Gastroesophageal sphincter (tissue), 4 donors: ENCODE results near the gene MTR. TPM values are rescaled to one million over a fixed set of nuclear protein-coding genes. Genes with fewer than 3 reads are reported as not detected.
A peak's percentile ranks its signal among the peaks of the same experiment; 100 is the strongest.

Experiments
- ATAC-seq: fragments of 150-250 bp; one replicate; pipeline ENCODE4 v1.9.1; 2016; ENCODE audit warnings: mild to moderate bottlenecking, moderate library complexity
- H3K27ac ChIP-seq, 4 donors: fragments of 200-600 bp; sonication (generic) in 3 of 4; 1 replicate in 3 of 4; 2 replicates in 1 of 4; pipeline ENCODE4 v1.5.1; 2016 to 2019
- H3K27me3 ChIP-seq: fragments of 200-600 bp; sonication (generic); one replicate; pipeline ENCODE4 v1.5.1; 2019
- H3K36me3 ChIP-seq, 2 donors: fragments of 200-600 bp; sonication (generic); one replicate each; pipeline ENCODE4 v1.5.1; 2019; ENCODE audit warnings: control low read depth in 1 of 2
- H3K4me1 ChIP-seq, 3 donors: fragments of 200-600 bp; sonication (generic); 1 replicate in 2 of 3; 2 replicates in 1 of 3; pipeline ENCODE4 v1.5.1; 2016 to 2019; ENCODE audit warnings: control low read depth in 2 of 3
- H3K4me3 ChIP-seq, 2 donors: fragments of 200-600 bp; sonication (generic); one replicate each; pipeline ENCODE4 v1.5.1; 2019; ENCODE audit warnings: mild to moderate bottlenecking in 1 of 2, moderate library complexity in 1 of 2
- H3K9me3 ChIP-seq, 3 donors: fragments of 200-600 bp; sonication (generic); one replicate each; pipeline ENCODE4 v1.5.1; 2017 to 2019; ENCODE audit warnings: control low read depth in 2 of 3
- EP300 ChIP-seq: sonication (generic); formaldehyde crosslinking; IDR thresholded peaks from one replicate; pipeline ENCODE4 v1.6.1; 2017; ENCODE audit warnings: antibody characterized with exemption, mild to moderate bottlenecking
- POLR2A ChIP-seq, 2 donors: fragments of 450-650 bp; IDR thresholded peaks; one replicate each; pipeline ENCODE4 v1.6.1; 2017; ENCODE audit warnings: antibody characterized with exemption in 2 of 2, mild to moderate bottlenecking in 2 of 2, moderate library complexity in 1 of 2
- POLR2AphosphoS5 ChIP-seq: sonication (generic); formaldehyde crosslinking; IDR thresholded peaks from one replicate; pipeline ENCODE4 v1.6.1; 2017; ENCODE audit warnings: antibody characterized with exemption
- WGBS, 2 donors: methylation state at CpG; one replicate each; pipeline ENCODE4 v1.1.5; 2018; ENCODE audit warnings: low coverage in 1 of 2; 5-methylcytosine and 5-hydroxymethylcytosine counted together
- total RNA-seq, 4 donors: library from RNA; depleted of rRNA; stranded (reverse); fragments of >200 nt; gene quantifications; one replicate each; pipeline ENCODE4 v1.1.0, GENCODE V29; 2016
- TF ChIP-seq, protein P1 (sequence below), 4 experiments: fragments of 200-600 bp in 2 of 4; fragments of 450-650 bp in 2 of 4; sonication (generic) in 1 of 4; IDR thresholded peaks; one replicate each; pipeline ENCODE4 v1.5.1; 2017 to 2019; ENCODE audit warnings: antibody characterized with exemption in 4 of 4, mild to moderate bottlenecking in 2 of 4, moderate library complexity in 2 of 4

The MTR gene
- total RNA-seq, 4 donors from 2014 or later = 34.6 to 50.3 (median 38.9) TPM

DNA sequence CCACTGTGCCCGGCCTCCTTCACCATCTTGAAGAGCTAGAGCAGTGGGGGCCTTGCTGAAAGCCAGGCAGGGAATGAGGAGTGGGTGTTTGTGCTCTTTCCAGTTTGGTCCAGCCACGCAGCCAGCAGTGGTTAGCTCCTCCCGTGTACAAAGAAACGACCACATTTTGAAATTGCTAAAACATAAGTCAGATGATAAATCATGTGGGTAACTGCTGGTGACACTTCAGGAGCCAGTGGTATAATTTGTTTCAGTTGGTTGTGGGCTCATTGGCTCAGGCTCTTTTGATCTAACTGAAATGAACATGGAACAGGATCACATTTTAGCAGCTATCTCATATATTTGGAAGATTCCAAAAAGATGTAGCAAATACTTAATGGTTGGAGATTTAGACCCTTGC is 87.6 kb downstream of the MTR start:
- 80% methylated on average over 1 to 2 of the region's 4 CpGs for whole genome bisulfite sequencing, 2 donors
- TF ChIP-seq POLR2A (IDR thresholded peaks at IDR 0.05) (no peak), EP300 (no peak), POLR2AphosphoS5 (no peak)
- TF ChIP-seq, protein P1, sequence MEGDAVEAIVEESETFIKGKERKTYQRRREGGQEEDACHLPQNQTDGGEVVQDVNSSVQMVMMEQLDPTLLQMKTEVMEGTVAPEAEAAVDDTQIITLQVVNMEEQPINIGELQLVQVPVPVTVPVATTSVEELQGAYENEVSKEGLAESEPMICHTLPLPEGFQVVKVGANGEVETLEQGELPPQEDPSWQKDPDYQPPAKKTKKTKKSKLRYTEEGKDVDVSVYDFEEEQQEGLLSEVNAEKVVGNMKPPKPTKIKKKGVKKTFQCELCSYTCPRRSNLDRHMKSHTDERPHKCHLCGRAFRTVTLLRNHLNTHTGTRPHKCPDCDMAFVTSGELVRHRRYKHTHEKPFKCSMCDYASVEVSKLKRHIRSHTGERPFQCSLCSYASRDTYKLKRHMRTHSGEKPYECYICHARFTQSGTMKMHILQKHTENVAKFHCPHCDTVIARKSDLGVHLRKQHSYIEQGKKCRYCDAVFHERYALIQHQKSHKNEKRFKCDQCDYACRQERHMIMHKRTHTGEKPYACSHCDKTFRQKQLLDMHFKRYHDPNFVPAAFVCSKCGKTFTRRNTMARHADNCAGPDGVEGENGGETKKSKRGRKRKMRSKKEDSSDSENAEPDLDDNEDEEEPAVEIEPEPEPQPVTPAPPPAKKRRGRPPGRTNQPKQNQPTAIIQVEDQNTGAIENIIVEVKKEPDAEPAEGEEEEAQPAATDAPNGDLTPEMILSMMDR (IDR thresholded peaks at IDR 0.05) = no peak
- Histone ChIP-seq H3K27me3 (no peaks in the 10 kb centered on the region), H3K36me3 (peaks cover 0 to 85% of the 10 kb centered on the region in 2 donors), H3K27ac (no peak overlapping the region), H3K4me3 (no peak overlapping the region), H3K4me1 (peaks cover 0 to 6% (median 0%) of the 10 kb centered on the region in 3 donors), H3K9me3 (no peaks in the 10 kb centered on the region)
- no peak for ATAC-seq

DNA sequence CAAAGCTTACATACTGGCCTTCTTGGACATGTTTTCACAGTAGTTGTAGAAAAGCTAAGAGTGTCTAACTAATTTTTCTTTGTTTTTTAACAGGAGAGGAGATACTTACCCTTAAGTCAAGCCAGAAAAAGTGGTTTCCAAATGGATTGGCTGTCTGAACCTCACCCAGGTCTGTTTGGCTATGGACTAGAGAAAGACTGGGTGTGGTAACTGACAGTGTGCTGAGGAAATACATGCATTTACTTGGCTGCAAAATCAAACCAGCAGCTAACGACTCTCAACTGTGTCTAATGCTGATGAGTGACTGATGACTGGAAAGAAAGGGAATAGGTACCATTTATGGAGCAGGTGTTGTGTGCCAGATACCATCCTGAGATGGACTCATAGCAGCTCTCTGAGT is 91.1 kb downstream of the MTR start:
- no peak for ATAC-seq
- Histone ChIP-seq H3K27me3 (no peaks in the 10 kb centered on the region), H3K36me3 (peaks cover 0 to 68% of the 10 kb centered on the region in 2 donors), H3K9me3 (no peaks in the 10 kb centered on the region), H3K27ac (peak overlapping the region in 1 of 4 donors; percentile 22), H3K4me3 (no peak overlapping the region), H3K4me1 (peaks cover 0 to 41% (median 4%) of the 10 kb centered on the region in 3 donors)
- TF ChIP-seq, protein P1 (IDR thresholded peaks at IDR 0.05) = no peak
- TF ChIP-seq EP300 (no peak), POLR2AphosphoS5 (no peak), POLR2A (IDR thresholded peaks at IDR 0.05) (no peak)
- 13% methylated on average over 1 of the region's 1 CpG; no CpG with 5 or more reads in 1 of the 2 donors for WGBS, 2 donors

- H3K9me3 ChIP-seq = no peaks in the 10 kb centered on the region
- peaks cover 0 to 48% (median 4%) of the 10 kb centered on the region in 3 donors for H3K4me1 ChIP-seq
- 80 to 91% methylated on average over 7 to 8 of the region's 8 CpGs for WGBS, 2 donors
- no peak for ATAC-seq
- no peaks in the 10 kb centered on the region for H3K27me3 ChIP-seq
- H3K27ac ChIP-seq = no peak overlapping the region
- no peak overlapping the region for H3K4me3 ChIP-seq
- TF ChIP-seq, protein P1 (IDR thresholded peaks at IDR 0.05) = no peak
- TF ChIP-seq POLR2A (IDR thresholded peaks at IDR 0.05) = no peak
- TF ChIP-seq EP300 = no peak
- no peak for TF ChIP-seq POLR2AphosphoS5
- peaks cover 0 to 68% of the 10 kb centered on the region in 2 donors for H3K36me3 ChIP-seq
Measured at GRCh38 chr1:236887081-236887480, 92.0 kb downstream of the MTR start.

GRCh38 chr1:236888126-236888525 is 93.0 kb downstream of the MTR start:
- no peak for ATAC-seq
- WGBS, 2 donors = 64 to 89% methylated on average over 4 of the region's 4 CpGs
- peak overlapping the region in 3 of 4 donors; percentile 78 to 86 (median 85) for H3K27ac ChIP-seq

DNA sequence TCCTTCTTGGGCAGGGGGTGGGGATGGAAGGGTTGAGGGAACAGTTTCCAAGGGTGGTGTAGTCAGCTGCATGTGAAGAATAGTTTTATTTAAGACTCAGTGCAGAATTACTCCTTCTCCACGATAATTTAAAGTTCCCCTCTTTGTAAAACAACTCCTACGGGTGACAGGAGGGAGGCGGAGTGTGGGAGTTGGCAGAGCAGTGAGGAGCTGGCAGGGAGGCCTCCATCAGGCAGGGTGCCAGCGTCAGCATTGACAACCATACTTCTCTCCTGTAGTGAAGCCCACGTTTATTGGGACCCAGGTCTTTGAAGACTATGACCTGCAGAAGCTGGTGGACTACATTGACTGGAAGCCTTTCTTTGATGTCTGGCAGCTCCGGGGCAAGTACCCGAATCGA is 93.8 kb downstream of the MTR start:
- Histone ChIP-seq H3K4me3 (no peak overlapping the region), H3K9me3 (no peaks in the 10 kb centered on the region), H3K4me1 (peaks cover 0 to 59% (median 4%) of the 10 kb centered on the region in 3 donors), H3K27me3 (no peaks in the 10 kb centered on the region), H3K36me3 (peaks cover 0 to 76% of the 10 kb centered on the region in 2 donors), H3K27ac (peak overlapping the region; percentile 54 to 86 (median 82))
- TF ChIP-seq POLR2A (IDR thresholded peaks at IDR 0.05) (no peak), POLR2AphosphoS5 (no peak), EP300 (no peak)
- TF ChIP-seq, protein P1 (IDR thresholded peaks at IDR 0.05) = no peak
- 17 to 40% methylated on average over 4 to 7 of the region's 8 CpGs for WGBS, 2 donors
- ATAC-seq = no peak

More at GRCh38 chr1:236888126-236888525, 93.0 kb downstream of the MTR start:
- Histone ChIP-seq H3K27me3 (no peaks in the 10 kb centered on the region), H3K9me3 (no peaks in the 10 kb centered on the region), H3K4me3 (no peak overlapping the region), H3K4me1 (peaks cover 0 to 51% (median 4%) of the 10 kb centered on the region in 3 donors), H3K36me3 (peaks cover 0 to 76% of the 10 kb centered on the region in 2 donors)
- no peak for TF ChIP-seq POLR2A (IDR thresholded peaks at IDR 0.05)
- TF ChIP-seq POLR2AphosphoS5 = no peak
- TF ChIP-seq, protein P1 (IDR thresholded peaks at IDR 0.05) = peak in 1 of 4 experiments; percentile 31
- TF ChIP-seq EP300 = no peak
